H1 (cell line): Measurements from ENCODE around the gene RWDD4. TPM values are rescaled to one million over a fixed set of nuclear protein-coding genes. Genes with fewer than 3 reads are reported as not detected.

ENCODE experiments used
- CTCF ChIA-PET: fragments of 300-600 bp; sonication (Branson Sonifier 250); formaldehyde crosslinking; loops from one replicate; lab custom pipeline; 2021; ENCODE audit not compliant: partially characterized antibody; lab: Charles Lee
- POLR2A ChIA-PET: fragments of 300-600 bp; sonication (Branson Sonifier 250); formaldehyde crosslinking; loops from one replicate; lab custom pipeline; 2021; ENCODE audit warnings: inconsistent platforms; ENCODE audit not compliant: partially characterized antibody; lab: Charles Lee
- DNase-seq, 2 experiments: peaks; one replicate each; pipeline versions ENCODE4 v3.0.0 to v3.0.0-alpha.2; 2010 to 2022; ENCODE audit warnings: low spot score in 2 of 2, low read depth in 1 of 2, mixed read lengths in 1 of 2
- FAIRE-seq: peaks from 2 replicates; lab custom pipeline; 2011; peaks lifted over from hg19 to GRCh38; lab: Jason Lieb, UNC
- H2AFZ ChIP-seq: 2 replicates; pipeline ENCODE4 v1.8.1; 2012; ENCODE audit warnings: low read length, inconsistent platforms
- H2AK5ac ChIP-seq: 2 replicates; pipeline ENCODE4 v1.6.1; 2013; ENCODE audit warnings: low read depth, low read length
- H2BK120ac ChIP-seq: replicated peaks from 2 replicates; pipeline ENCODE3; 2013; ENCODE audit warnings: low read depth, low read length, inconsistent platforms
- H2BK12ac ChIP-seq: 2 replicates; pipeline ENCODE4 v1.6.1; 2013; ENCODE audit warnings: low read depth, low read length
- H2BK15ac ChIP-seq: 2 replicates; pipeline ENCODE4 v1.6.1; 2013; ENCODE audit warnings: low read length
- H2BK20ac ChIP-seq: 2 replicates; pipeline ENCODE4 v1.6.1; 2013; ENCODE audit warnings: low read length
- H2BK5ac ChIP-seq: 2 replicates; pipeline ENCODE4 v1.6.1; 2013; ENCODE audit warnings: low read depth, low read length
- H3K14ac ChIP-seq: 2 replicates; pipeline ENCODE4 v1.6.1; 2013; ENCODE audit warnings: inconsistent platforms; ENCODE audit not compliant: insufficient read length
- H3K18ac ChIP-seq: 2 replicates; pipeline ENCODE4 v1.6.1; 2013; ENCODE audit warnings: low read length; ENCODE audit errors: extremely low read depth
- H3K23ac ChIP-seq: 2 replicates; pipeline ENCODE4 v1.6.1; 2013; ENCODE audit warnings: inconsistent platforms; ENCODE audit not compliant: insufficient read length
- H3K23me2 ChIP-seq: 2 replicates; pipeline ENCODE4 v1.6.1; 2013; ENCODE audit warnings: low read depth, low read length
- H3K27ac ChIP-seq: 2 replicates; pipeline ENCODE4 v1.6.1; 2011; ENCODE audit warnings: low read depth, low read length, inconsistent platforms
- H3K27me3 ChIP-seq, 4 experiments: replicated peaks in 1 of 4; 1 replicate in 1 of 4; 2 replicates in 3 of 4; pipeline versions ENCODE4 v1.6.1 to v1.8.1; 2011 to 2013; ENCODE audit warnings: low read length in 3 of 4, mild to moderate bottlenecking in 3 of 4, inconsistent platforms in 2 of 4, mixed read lengths in 2 of 4, moderate library complexity in 1 of 4; ENCODE audit not compliant: control insufficient read depth in 3 of 4, insufficient read depth in 3 of 4; ENCODE audit errors: extremely low read depth in 1 of 4
- H3K36me3 ChIP-seq, 4 experiments: 2 replicates each; pipeline versions ENCODE4 v1.6.1 to v1.8.1; 2011 to 2013; ENCODE audit warnings: mild to moderate bottlenecking in 4 of 4, low read length in 3 of 4, moderate library complexity in 2 of 4, control low read depth in 1 of 4, inconsistent platforms in 1 of 4; ENCODE audit not compliant: insufficient read depth in 4 of 4, control insufficient read depth in 2 of 4
- H3K4ac ChIP-seq: replicated peaks from 2 replicates; pipeline ENCODE3; 2013; ENCODE audit warnings: low read length, low read depth, mixed read lengths, inconsistent platforms; ENCODE audit not compliant: insufficient read length
- H3K4me1 ChIP-seq, 4 experiments: replicated peaks in 1 of 4; 1 replicate in 1 of 4; 2 replicates in 3 of 4; pipeline versions ENCODE4 v1.6.1 to v1.8.1; 2011 to 2013; ENCODE audit warnings: low read length in 3 of 4, inconsistent platforms in 2 of 4, mixed read lengths in 1 of 4; ENCODE audit not compliant: insufficient read depth in 4 of 4, control insufficient read depth in 3 of 4
- H3K4me2 ChIP-seq, 2 experiments: 2 replicates each; pipeline versions ENCODE4 v1.6.1 to v1.8.1; 2011 to 2013; ENCODE audit warnings: low read depth in 2 of 2, low read length in 2 of 2, control low read depth in 1 of 2, inconsistent platforms in 1 of 2, mild to moderate bottlenecking in 1 of 2; ENCODE audit not compliant: insufficient read depth in 1 of 2
- H3K4me3 ChIP-seq, 4 experiments: fragments of 200-600, 300-600 bp in 1 of 4; sonication (generic), shearing (Covaris generic), sonication (Bioruptor Twin) in 1 of 4; 2 replicates each; pipeline versions ENCODE4 v1.5.1 to v1.8.1; 2011 to 2016; ENCODE audit warnings: low read length in 4 of 4, low read depth in 3 of 4, control low read depth in 2 of 4, inconsistent platforms in 2 of 4, mild to moderate bottlenecking in 2 of 4, mixed read lengths in 1 of 4, moderate library complexity in 1 of 4; ENCODE audit not compliant: insufficient read depth in 2 of 4; ENCODE audit errors: extremely low read depth in 1 of 4
- H3K56ac ChIP-seq: replicated peaks from 2 replicates; pipeline ENCODE3; 2013; ENCODE audit warnings: low read depth, mild to moderate bottlenecking, mixed read lengths, low read length, inconsistent platforms; ENCODE audit not compliant: insufficient read length
- H3K79me1 ChIP-seq: 2 replicates; pipeline ENCODE4 v1.6.1; 2013; ENCODE audit warnings: low read depth, low read length, control low read depth
- H3K79me2 ChIP-seq, 2 experiments: 2 replicates each; pipeline versions ENCODE4 v1.6.1 to v1.8.1; 2012 to 2013; ENCODE audit warnings: low read length in 2 of 2, mild to moderate bottlenecking in 2 of 2, inconsistent platforms in 1 of 2; ENCODE audit not compliant: insufficient read depth in 2 of 2, control insufficient read depth in 1 of 2
- H3K9ac ChIP-seq, 4 experiments: replicated peaks in 1 of 4; 1 replicate in 1 of 4; 2 replicates in 3 of 4; pipeline versions ENCODE4 v1.6.1 to v1.8.1; 2011 to 2013; ENCODE audit warnings: low read depth in 3 of 4, low read length in 3 of 4, control low read depth in 2 of 4, mild to moderate bottlenecking in 2 of 4, moderate library complexity in 2 of 4, inconsistent platforms in 1 of 4; ENCODE audit errors: extremely low read depth in 1 of 4
- H3K9me3 ChIP-seq, 2 experiments: 2 replicates each; pipeline versions ENCODE4 v1.6.1 to v1.8.1; 2012 to 2013; ENCODE audit warnings: mild to moderate bottlenecking in 2 of 2, moderate library complexity in 2 of 2, control low read depth in 1 of 2, inconsistent platforms in 1 of 2, low read depth in 1 of 2, low read length in 1 of 2, mixed read lengths in 1 of 2; ENCODE audit not compliant: insufficient read depth in 2 of 2
- H4K20me1 ChIP-seq, 2 experiments: replicated peaks in 1 of 2; 2 replicates each; pipeline versions ENCODE3 to v1.8.1; 2011 to 2013; ENCODE audit warnings: inconsistent platforms in 2 of 2, low read length in 2 of 2, mild to moderate bottlenecking in 1 of 2; ENCODE audit not compliant: insufficient read depth in 2 of 2, control insufficient read depth in 1 of 2
- H4K5ac ChIP-seq: 2 replicates; pipeline ENCODE4 v1.6.1; 2013; ENCODE audit warnings: low read length, low read depth, mixed read lengths, inconsistent platforms; ENCODE audit not compliant: insufficient read length
- H4K8ac ChIP-seq: 2 replicates; pipeline ENCODE4 v1.8.0; 2013; ENCODE audit warnings: mild to moderate bottlenecking, moderate library complexity, low read length, inconsistent platforms; ENCODE audit not compliant: insufficient read depth; ENCODE audit errors: extremely low read depth
- H4K91ac ChIP-seq: replicated peaks from 2 replicates; pipeline ENCODE3; 2013; ENCODE audit warnings: low read length, mixed read lengths, inconsistent platforms; ENCODE audit not compliant: insufficient read length
- RBBP5 ChIP-seq: IDR thresholded peaks from 2 replicates; pipeline ENCODE4 v1.7.1; 2012; ENCODE audit warnings: low read depth, mild to moderate bottlenecking, inconsistent platforms, low read length, moderate library complexity, borderline replicate concordance
- RFX5 ChIP-seq: IDR thresholded peaks from 2 replicates; pipeline ENCODE4 v1.6.1; 2011; ENCODE audit warnings: low read depth, low read length, improper control_type of control experiment, borderline replicate concordance
- YY1 ChIP-seq: IDR thresholded peaks from 2 replicates; pipeline ENCODE4 v1.6.1; 2011; ENCODE audit warnings: low read depth, mild to moderate bottlenecking, low read length
- WGBS, 2 experiments: shearing (Covaris generic) in 1 of 2; methylation state at CpG; one replicate each; pipeline versions ENCODE4 v1.1.6 to v1.1.7; 2013 to 2015; ENCODE audit warnings: low lambda C conversion rate in 2 of 2, mixed read lengths in 2 of 2, inconsistent platforms in 1 of 2, low coverage in 1 of 2, missing lambda C conversion rate in 1 of 2; ENCODE audit not compliant: insufficient replicate concordance in 2 of 2, insufficient coverage in 1 of 2, insufficient read length in 1 of 2; ENCODE audit errors: extremely low coverage in 1 of 2, missing lambda C conversion rate in 1 of 2; 5-methylcytosine and 5-hydroxymethylcytosine counted together
- polyA plus RNA-seq, 7 experiments: library from polyadenylated mRNA; depleted of rRNA in 3 of 7; stranded (reverse) in 5 of 7; unstranded in 2 of 7; fragments of >200 nt in 5 of 7; fragments of 200-250 nt in 2 of 7; gene quantifications; 1 replicate in 5 of 7; 2 replicates in 1 of 7; 4 replicates in 1 of 7; pipeline versions ENCODE4 v1.2.1 to v1.2.3, GENCODE V29; 2011 to 2013; ENCODE audit warnings: missing spikeins in 2 of 7, mixed read lengths in 2 of 7
- total RNA-seq: library from RNA; stranded (reverse); fragmentation: NEBNext Ultra II Directional; extraction: Animal tissue kit (Norgen Biotek cat#: 25700); gene quantifications from 2 replicates; pipeline ENCODE4 v1.2.1, GENCODE V29; 2021

The RWDD4 gene
- total and polyA plus RNA-seq, 2 of the 8 experiments (the other 6 are each of a cell fraction or from before 2014, with no cell fraction given): 5.4 to 18.9 TPM

DNA sequence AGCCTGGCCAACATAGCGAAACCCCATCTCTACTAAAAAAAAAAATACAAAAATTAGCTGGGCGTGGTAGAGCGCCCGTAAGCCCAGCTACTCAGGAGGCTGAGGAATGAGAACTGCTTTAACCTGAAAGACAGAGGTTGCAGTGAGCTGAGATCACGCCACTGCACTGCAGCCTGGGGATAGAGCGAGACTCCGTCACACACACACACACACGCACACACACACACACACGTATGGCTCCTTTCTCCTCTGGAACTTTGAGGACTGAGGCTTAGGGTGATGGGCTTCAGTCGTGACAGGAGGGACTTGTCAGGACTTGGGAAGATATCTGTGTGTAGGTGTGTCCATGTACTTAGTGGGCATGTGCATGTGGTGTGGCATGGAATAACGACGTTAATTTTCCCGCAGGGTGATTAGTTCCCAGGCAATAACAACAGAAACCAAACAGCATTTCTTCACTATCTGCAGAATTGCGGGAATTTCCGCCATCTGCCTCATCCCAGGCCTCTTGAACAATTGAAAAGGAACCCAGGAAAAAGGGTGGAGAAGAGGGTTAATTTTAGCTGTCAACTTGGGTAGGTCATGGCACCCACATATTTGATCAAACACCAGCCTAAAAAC is 47.7 kb downstream of the RWDD4 start:
- Histone ChIP-seq H2BK120ac (no peak overlapping the region), H3K36me3 (no peaks in the 10 kb centered on the region), H3K27ac (no peak overlapping the region), H3K9ac (no peak overlapping the region), H4K20me1 (no peaks in the 10 kb centered on the region), H3K4ac (no peak overlapping the region), H2BK15ac (no peak overlapping the region), H3K79me2 (no peaks in the 10 kb centered on the region), H2BK12ac (no peak overlapping the region), H3K9me3 (no peaks in the 10 kb centered on the region), H2AK5ac (no peak overlapping the region), H2BK20ac (no peak overlapping the region), H3K18ac (no peak overlapping the region), H4K8ac (no peak overlapping the region), H2BK5ac (no peak overlapping the region), H3K4me3 (no peak overlapping the region), H3K14ac (no peak overlapping the region), H3K23me2 (no peaks in the 10 kb centered on the region; the same call in 1 of the 2 replicates), H3K56ac (no peak overlapping the region), H2AFZ (no peak overlapping the region), H3K79me1 (no peaks in the 10 kb centered on the region), H4K91ac (no peak overlapping the region), H3K27me3 (no peaks in the 10 kb centered on the region), H4K5ac (no peak overlapping the region), H3K4me2 (no peak overlapping the region), H3K4me1 (no peaks in the 10 kb centered on the region), H3K23ac (no peak overlapping the region)
- POLR2A ChIA-PET: interaction anchor here (0.6 kb wide), 1 partner anchor 269 kb away, joined by 3 read pairs; no protein-coding TSS in a partner anchor
- CTCF ChIA-PET: interaction anchor here (1.5 to 2.8 kb wide), 2 partner anchors 9 to 11 kb away, joined by 5 to 10 read pairs; no protein-coding TSS in a partner anchor
- WGBS, 2 experiments: 89% methylated on average over 12 of the region's 15 CpGs; no CpG with 5 or more reads in 1 of the 2 experiments
- FAIRE-seq (no peak), DNase-seq (no peak)
- TF ChIP-seq RBBP5: no peak
- no peak for TF ChIP-seq YY1
- no peak for TF ChIP-seq RFX5
